Dedifferentiated amniotic fluid mesenchymal stem cell (primary cell): ENCODE results near the gene FKBP2.

Experiments
- DNase-seq: peaks from one replicate; pipeline ENCODE4 v3.0.0-alpha.2; 2016; ENCODE audit errors: extremely low spot score

Gene FKBP2

GRCh38 chr11:64263021-64263946, 22.4 kb downstream of the FKBP2 start:
- DNase-seq = no peak

GRCh38 chr11:64263947-64264317, 23.0 kb downstream of the FKBP2 start:
- DNase-seq = no peak

GRCh38 chr11:64264371-64264852, 23.5 kb downstream of the FKBP2 start:
- DNase-seq = no peak

- DNase-seq = no peak
Observed at GRCh38 chr11:64265176-64266160, 24.6 kb downstream of the FKBP2 start.

- no peak for DNase-seq
Observed at GRCh38 chr11:64266339-64266738, 25.4 kb downstream of the FKBP2 start.

GRCh38 chr11:64267207-64267945, 26.5 kb downstream of the FKBP2 start:
- no peak for DNase-seq

GRCh38 chr11:64268025-64268892, 27.4 kb downstream of the FKBP2 start:
- no peak for DNase-seq

GRCh38 chr11:64268893-64269539, 28.1 kb downstream of the FKBP2 start:
- no peak for DNase-seq

- peak; percentile 100 for DNase-seq
Observed at GRCh38 chr11:64269540-64270220, 28.8 kb downstream of the FKBP2 start.

- no peak for DNase-seq
Observed at GRCh38 chr11:64275031-64275800, 34.3 kb downstream of the FKBP2 start.

- DNase-seq = no peak
Observed at GRCh38 chr11:64275841-64276240, 34.9 kb downstream of the FKBP2 start.

- DNase-seq = no peak
Observed at GRCh38 chr11:64276653-64277431, 35.9 kb downstream of the FKBP2 start.

GRCh38 chr11:64278576-64279190, 37.8 kb downstream of the FKBP2 start:
- DNase-seq = no peak

- no peak for DNase-seq
Observed at GRCh38 chr11:64281957-64282770, 41.3 kb downstream of the FKBP2 start.

GRCh38 chr11:64283092-64283491, 42.2 kb downstream of the FKBP2 start:
- no peak for DNase-seq
